ENCODE results near the gene PSMB10.
"Not testable (repeated sequence)": the region's sequence is repeated elsewhere in the genome, so short reads cannot be mapped to it uniquely, and the experiment has no call there.

The PSMB10 gene

DNA sequence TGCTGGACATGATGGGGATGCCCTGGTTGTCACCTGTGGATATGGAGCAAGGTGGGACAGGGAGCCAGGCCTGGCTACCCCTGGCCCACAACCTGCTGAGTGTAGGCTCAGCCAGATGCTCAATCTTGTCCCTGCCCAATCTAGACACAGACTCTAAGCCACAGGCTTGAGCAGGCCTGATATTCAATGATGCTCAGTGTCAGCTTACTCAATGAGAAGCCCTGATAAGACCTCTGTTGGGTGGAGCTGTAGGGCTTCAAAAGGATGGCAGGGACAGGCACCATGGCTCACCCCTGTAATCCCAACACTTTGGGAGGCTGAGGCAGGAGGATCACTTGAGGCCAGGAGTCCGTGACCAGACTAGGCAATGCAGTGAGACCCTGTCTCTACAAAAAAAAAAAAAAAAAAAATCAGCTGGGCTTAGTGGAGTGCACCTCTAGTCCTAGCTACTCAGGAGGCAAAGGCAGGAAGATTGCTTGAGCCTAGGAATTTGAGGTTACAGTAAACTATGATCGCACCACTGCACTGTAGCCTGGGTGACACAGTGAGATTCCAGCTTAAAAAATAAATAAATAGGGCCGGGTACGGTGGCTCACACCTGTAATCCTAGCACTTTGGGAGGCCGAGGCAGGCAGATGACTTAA lies 3.9 kb upstream of the PSMB10 start:
- Histone ChIP-seq H3K9ac (ENCODE audit: low read depth, low read length) (no peak overlapping the region), H3K36me3 (ENCODE audit: insufficient read depth, low read length) (peaks cover 3% of the 10 kb centered on the region), H3K4me1 (ENCODE audit: insufficient read depth, low read length) (no peaks in the 10 kb centered on the region; the same call in 1 of the 2 replicates), H3K9me3 (ENCODE audit: control insufficient read depth, insufficient read depth, low read length) (no peaks in the 10 kb centered on the region)

DNA sequence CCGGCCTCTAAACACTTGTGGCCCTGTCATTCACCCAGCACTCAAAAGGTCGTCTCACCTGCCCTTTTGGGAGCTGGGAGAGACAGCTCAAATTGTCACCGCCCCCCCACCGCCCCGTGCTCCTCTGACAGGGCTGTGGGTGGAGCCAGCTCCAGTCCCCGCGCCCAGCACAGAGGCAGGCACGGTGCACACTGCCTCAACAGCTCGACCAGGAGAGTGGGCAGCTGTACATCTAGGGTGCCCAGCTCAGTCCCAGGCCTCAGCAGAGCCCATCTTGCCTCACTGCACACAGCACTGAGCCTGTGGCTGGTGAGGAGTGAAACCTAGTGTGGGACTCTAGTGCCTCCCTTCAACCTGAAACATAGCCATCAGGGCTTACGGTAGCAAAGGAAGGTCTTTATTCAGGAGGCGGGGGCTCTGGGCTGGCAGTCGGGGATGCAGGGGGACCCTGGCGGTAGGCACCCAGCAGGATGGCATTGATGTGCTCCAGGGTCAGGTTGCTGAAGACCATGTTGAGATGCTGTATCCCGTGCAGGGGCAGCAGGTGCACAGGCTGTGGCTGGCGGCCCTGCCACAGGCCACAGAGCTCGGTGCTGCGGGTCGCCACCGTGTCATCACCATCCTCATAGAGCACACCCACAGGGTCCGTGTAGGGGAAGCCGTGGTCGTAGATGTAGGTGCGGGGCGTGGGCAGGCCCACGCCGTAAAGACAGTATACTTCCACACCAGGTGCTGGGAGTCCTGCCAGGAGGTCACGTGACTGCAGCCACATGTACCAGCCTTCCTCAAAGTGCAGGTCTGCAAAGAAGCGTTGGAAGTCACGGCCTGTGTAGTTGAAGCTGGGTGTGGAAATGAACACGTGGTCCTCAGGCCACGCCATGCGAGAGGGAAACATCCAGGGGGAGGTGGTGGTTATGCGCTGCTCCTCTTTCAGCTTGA lies 3.1 kb upstream of the PSMB10 start:
- H3K36me3 ChIP-seq (ENCODE audit: insufficient read depth, low read length) = no peaks in the 10 kb centered on the region; the same call in 1 of the 2 replicates
- H3K9me3 ChIP-seq (ENCODE audit: control insufficient read depth, insufficient read depth, low read length) = no peaks in the 10 kb centered on the region
- H3K4me1 ChIP-seq (ENCODE audit: insufficient read depth, low read length) = no peaks in the 10 kb centered on the region; the same call in 1 of the 2 replicates
- no peak overlapping the region for H3K9ac ChIP-seq (ENCODE audit: low read depth, low read length)

GRCh38 chr16:67937713-67938112 lies 1.1 kb upstream of the PSMB10 start:
- H3K9ac ChIP-seq (ENCODE audit: low read depth, low read length); H3K4me1 ChIP-seq (ENCODE audit: insufficient read depth, low read length); H3K36me3 ChIP-seq (ENCODE audit: insufficient read depth, low read length); H3K9me3 ChIP-seq (ENCODE audit: control insufficient read depth, insufficient read depth, low read length): not testable (repeated sequence)

- no peaks in the 10 kb centered on the region for H3K36me3 ChIP-seq (ENCODE audit: insufficient read depth, low read length)
- peak overlapping the region; percentile 99 for H3K9ac ChIP-seq (ENCODE audit: low read depth, low read length)
- H3K4me1 ChIP-seq (ENCODE audit: insufficient read depth, low read length) = no peaks in the 10 kb centered on the region; the same call in 1 of the 2 replicates
- no peaks in the 10 kb centered on the region for H3K9me3 ChIP-seq (ENCODE audit: control insufficient read depth, insufficient read depth, low read length)
Measured at GRCh38 chr16:67936880-67937605, 393 bp upstream of the PSMB10 start.

- Histone ChIP-seq H3K36me3 (ENCODE audit: insufficient read depth, low read length) (no peaks in the 10 kb centered on the region), H3K9me3 (ENCODE audit: control insufficient read depth, insufficient read depth, low read length) (no peaks in the 10 kb centered on the region), H3K4me1 (ENCODE audit: insufficient read depth, low read length) (no peaks in the 10 kb centered on the region), H3K9ac (ENCODE audit: low read depth, low read length) (peak overlapping the region; percentile 99)
Measured at GRCh38 chr16:67935402-67936123, 1.1 kb downstream of the PSMB10 start.

DNA sequence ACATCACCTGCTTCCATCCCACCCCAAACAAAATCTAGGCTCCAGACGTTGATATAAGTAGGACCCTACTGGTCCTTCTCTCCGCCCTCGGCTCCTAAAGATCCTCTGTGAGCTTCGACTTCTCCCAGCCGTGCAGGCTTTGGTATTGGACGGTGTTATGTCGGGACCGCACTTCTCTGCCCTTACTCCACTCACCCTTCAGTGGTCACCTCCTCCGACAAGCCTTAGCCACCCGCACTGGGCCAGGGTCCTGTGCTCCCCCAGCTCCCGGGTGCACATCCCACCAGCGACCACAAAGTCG lies 1.6 kb downstream of the PSMB10 start:
- Histone ChIP-seq H3K4me1 (ENCODE audit: insufficient read depth, low read length) (no peaks in the 10 kb centered on the region), H3K9me3 (ENCODE audit: control insufficient read depth, insufficient read depth, low read length) (no peaks in the 10 kb centered on the region), H3K36me3 (ENCODE audit: insufficient read depth, low read length) (no peaks in the 10 kb centered on the region), H3K9ac (ENCODE audit: low read depth, low read length) (peak overlapping the region; percentile 99)

DNA sequence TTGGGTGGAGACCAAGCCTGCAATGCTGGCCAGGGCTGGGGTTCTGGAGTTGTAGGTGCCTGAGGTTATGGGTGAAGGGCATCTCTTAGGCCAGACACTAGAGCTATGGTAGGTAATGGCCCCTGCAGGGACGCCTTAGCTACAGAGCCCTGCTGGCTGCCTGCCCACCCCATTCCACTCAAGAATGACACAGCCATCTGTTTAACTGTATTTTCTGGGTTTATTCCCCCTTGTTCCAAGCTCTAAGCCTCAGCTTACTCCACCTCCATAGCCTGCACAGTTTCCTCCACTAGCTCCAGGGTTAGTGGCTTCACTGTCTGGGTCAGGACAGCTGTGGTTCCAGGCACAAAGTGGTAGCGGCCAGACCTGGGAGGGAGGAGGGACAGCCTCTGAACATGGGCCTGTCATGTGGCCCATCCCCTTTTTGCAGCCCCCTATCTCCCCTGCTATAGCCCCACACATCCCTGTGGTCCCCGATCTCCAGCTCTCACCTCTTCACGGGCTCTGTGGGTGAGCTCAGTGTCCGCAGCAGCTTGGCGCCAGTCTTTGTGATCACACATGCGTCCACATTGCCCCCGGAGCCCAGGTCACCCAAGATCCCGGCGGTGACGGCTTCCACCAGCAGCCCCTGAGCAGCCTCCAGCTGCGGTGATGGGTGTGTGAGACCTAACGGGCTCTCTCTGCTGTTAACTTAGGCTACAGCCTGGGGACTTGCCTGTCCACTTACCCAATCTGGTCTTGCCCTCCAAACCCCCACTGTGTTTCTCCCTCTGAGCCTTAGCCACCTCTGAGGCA lies 2.1 kb downstream of the PSMB10 start:
- Histone ChIP-seq H3K9me3 (ENCODE audit: control insufficient read depth, insufficient read depth, low read length) (no peaks in the 10 kb centered on the region), H3K4me1 (ENCODE audit: insufficient read depth, low read length) (no peaks in the 10 kb centered on the region), H3K36me3 (ENCODE audit: insufficient read depth, low read length) (no peaks in the 10 kb centered on the region), H3K9ac (ENCODE audit: low read depth, low read length) (peak overlapping the region; percentile 99)

- no peaks in the 10 kb centered on the region for H3K9me3 ChIP-seq (ENCODE audit: control insufficient read depth, insufficient read depth, low read length)
- no peaks in the 10 kb centered on the region for H3K36me3 ChIP-seq (ENCODE audit: insufficient read depth, low read length)
- H3K9ac ChIP-seq (ENCODE audit: low read depth, low read length) = no peak overlapping the region
- no peaks in the 10 kb centered on the region for H3K4me1 ChIP-seq (ENCODE audit: insufficient read depth, low read length)
Measured at GRCh38 chr16:67933805-67934204, 2.8 kb downstream of the PSMB10 start.

DNA sequence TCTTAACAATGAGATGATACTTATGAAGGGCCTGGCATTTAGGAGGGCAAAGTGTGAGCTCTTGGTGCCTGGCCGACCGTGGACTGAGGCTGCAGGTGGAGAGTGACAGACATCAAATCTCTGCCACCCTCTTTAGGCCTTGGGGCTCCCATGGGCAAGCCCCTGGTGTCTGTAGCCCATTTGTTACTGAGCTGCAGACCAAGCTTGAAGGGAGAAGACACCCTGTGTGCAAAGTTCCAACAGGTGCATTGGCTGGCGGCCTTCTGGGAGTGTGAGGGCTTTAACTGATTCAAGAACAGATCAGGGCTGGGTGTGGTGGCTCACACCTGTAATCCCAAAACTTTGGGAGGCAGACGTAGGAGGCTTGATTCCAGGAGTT lies 4.2 kb downstream of the PSMB10 start:
- Histone ChIP-seq H3K4me1 (ENCODE audit: insufficient read depth, low read length) (no peaks in the 10 kb centered on the region), H3K9ac (ENCODE audit: low read depth, low read length) (no peak overlapping the region), H3K9me3 (ENCODE audit: control insufficient read depth, insufficient read depth, low read length) (no peaks in the 10 kb centered on the region), H3K36me3 (ENCODE audit: insufficient read depth, low read length) (no peaks in the 10 kb centered on the region)

GRCh38 chr16:67931712-67932461 lies 4.8 kb downstream of the PSMB10 start, which contains the start of gene CTRL:
Gene CTRL (minus strand): TSS chr16:67931862. CDS start chr16:67931852, 10 bp downstream.
- no peaks in the 10 kb centered on the region for H3K36me3 ChIP-seq (ENCODE audit: insufficient read depth, low read length)

DNA sequence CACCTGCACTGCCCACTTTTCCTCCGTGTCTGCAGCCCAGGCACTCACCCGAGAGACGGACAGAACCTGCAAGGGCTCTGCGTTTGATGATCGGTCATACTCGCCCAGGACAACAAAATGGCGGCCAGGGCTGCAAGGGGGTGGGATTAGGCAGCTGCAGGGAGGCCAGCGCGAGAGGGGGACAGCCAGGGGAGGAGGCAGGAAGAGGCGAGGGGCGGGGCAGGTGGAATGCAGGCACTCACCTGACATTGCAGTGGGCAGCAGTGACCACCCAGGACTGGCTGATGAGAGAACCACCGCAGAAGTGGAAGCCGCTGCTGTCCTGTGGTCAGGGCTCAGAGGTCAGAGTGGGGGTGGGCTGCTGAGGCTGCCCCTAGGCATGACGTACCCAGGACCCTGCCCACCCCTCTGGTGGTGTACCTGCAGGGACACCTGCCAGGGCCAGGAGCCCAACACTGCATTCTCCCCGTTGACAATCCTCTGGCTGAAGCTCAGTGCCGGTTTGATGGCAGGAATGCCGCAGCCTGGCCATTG lies 5.9 kb downstream of the PSMB10 start:
- no peaks in the 10 kb centered on the region for H3K4me1 ChIP-seq (ENCODE audit: insufficient read depth, low read length)
- H3K36me3 ChIP-seq (ENCODE audit: insufficient read depth, low read length) = no peaks in the 10 kb centered on the region
- no peaks in the 10 kb centered on the region for H3K9me3 ChIP-seq (ENCODE audit: control insufficient read depth, insufficient read depth, low read length)
- H3K9ac ChIP-seq (ENCODE audit: low read depth, low read length) = no peak overlapping the region

More at GRCh38 chr16:67931712-67932461, 4.8 kb downstream of the PSMB10 start, which contains the start of gene CTRL:
- H3K9me3 ChIP-seq (ENCODE audit: control insufficient read depth, insufficient read depth, low read length) = no peaks in the 10 kb centered on the region
- H3K4me1 ChIP-seq (ENCODE audit: insufficient read depth, low read length) = no peaks in the 10 kb centered on the region
- no peak within 1 kb of the TSS for H3K9ac ChIP-seq (ENCODE audit: low read depth, low read length)

DNA sequence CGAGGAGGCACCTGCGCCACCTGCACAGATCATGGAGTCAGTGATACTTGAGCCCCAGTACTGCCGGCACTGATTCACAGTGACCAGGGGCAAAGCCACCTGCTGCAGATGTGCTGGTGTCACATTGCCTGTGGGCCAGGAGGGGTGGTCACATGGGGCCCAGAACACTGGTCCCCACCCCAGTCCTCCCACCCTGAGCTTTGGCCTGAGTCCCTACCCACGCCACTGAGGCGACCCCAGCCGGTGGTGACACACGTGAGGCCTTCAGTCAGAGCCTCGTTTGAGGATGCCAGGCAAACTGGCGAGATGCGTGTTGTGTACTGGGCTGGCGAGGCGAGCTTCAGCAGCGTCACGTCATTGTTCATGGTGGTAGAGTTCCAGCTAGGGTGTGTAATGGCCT lies 6.5 kb downstream of the PSMB10 start:
- Histone ChIP-seq H3K9me3 (ENCODE audit: control insufficient read depth, insufficient read depth, low read length) (no peaks in the 10 kb centered on the region), H3K4me1 (ENCODE audit: insufficient read depth, low read length) (no peaks in the 10 kb centered on the region), H3K9ac (ENCODE audit: low read depth, low read length) (no peak overlapping the region), H3K36me3 (ENCODE audit: insufficient read depth, low read length) (no peaks in the 10 kb centered on the region)
